HepG2 (cell line): ENCODE results near the gene CEBPB. TPM values are rescaled to one million over a fixed set of nuclear protein-coding genes. Genes with fewer than 3 reads are reported as not detected.

Source experiments
- E2F2 ChIP-seq: sonication (generic); formaldehyde crosslinking; IDR thresholded peaks from 2 replicates; pipeline ENCODE4 v1.4.0; 2020; ENCODE audit warnings: missing genetic modification reagents, borderline replicate concordance
- HOMEZ ChIP-seq: IDR thresholded peaks from 2 replicates; pipeline ENCODE4 v1.6.1; 2016; ENCODE audit warnings: low read depth
- HOXA5 ChIP-seq: sonication (generic); formaldehyde crosslinking; IDR thresholded peaks from 2 replicates; pipeline ENCODE4 v1.4.0; 2020; ENCODE audit warnings: missing genetic modification reagents
- LRRFIP1 ChIP-seq: sonication (generic); formaldehyde crosslinking; conservative IDR thresholded peaks from 2 replicates; pipeline ENCODE4 v1.4.0; 2020; ENCODE audit warnings: missing genetic modification reagents
- NCOR1 ChIP-seq: fragments of 200-600 bp; sonication (generic); IDR thresholded peaks from 2 replicates; pipeline ENCODE4 v1.7.0; 2017; ENCODE audit warnings: antibody characterized with exemption, low read length, borderline replicate concordance
- POLR2A ChIP-seq, 2 experiments: IDR thresholded peaks; 2 replicates each; pipeline ENCODE4 v1.6.1; 2011; ENCODE audit warnings: low read depth in 2 of 2, low read length in 2 of 2, mild to moderate bottlenecking in 1 of 2, moderate library complexity in 1 of 2; ENCODE audit not compliant: insufficient read depth in 1 of 2
- RFX3 ChIP-seq: IDR thresholded peaks from 2 replicates; pipeline ENCODE4 v1.6.1; 2016; ENCODE audit warnings: missing biosample characterization, missing genetic modification reagents
- ZBTB40 ChIP-seq, 2 experiments: fragments of 450-650 bp in 1 of 2; sonication (generic) in 1 of 2; formaldehyde crosslinking in 1 of 2; IDR thresholded peaks; 2 replicates each; pipeline versions ENCODE4 v1.6.1 to v1.8.0; 2016 to 2022; ENCODE audit warnings: antibody characterized with exemption in 1 of 2, mild to moderate bottlenecking in 1 of 2, missing genetic modification reagents in 1 of 2
- ZFP41 ChIP-seq: sonication (generic); formaldehyde crosslinking; IDR thresholded peaks from 2 replicates; pipeline ENCODE4 v1.4.0; 2020; ENCODE audit warnings: mild to moderate bottlenecking, missing genetic modification reagents, borderline replicate concordance
- ZNF484 ChIP-seq: sonication (generic); formaldehyde crosslinking; IDR thresholded peaks from 2 replicates; pipeline ENCODE4 v1.5.1; 2020; ENCODE audit warnings: mild to moderate bottlenecking, low read depth, missing genetic modification reagents, borderline replicate concordance
- ZNF605 ChIP-seq: sonication (generic); formaldehyde crosslinking; IDR thresholded peaks from 2 replicates; pipeline ENCODE4 v1.8.0; 2022; ENCODE audit warnings: mild to moderate bottlenecking, missing genetic modification reagents
- polyA plus RNA-seq, 8 experiments: library from polyadenylated mRNA; depleted of rRNA in 3 of 8; stranded (reverse) in 7 of 8; unstranded in 1 of 8; fragments of >200 nt; fragmentation: Illumina TruSeq in 4 of 8; extraction: Trizol in 4 of 8; gene quantifications; 2 replicates each; pipeline versions ENCODE4 v1.2.1 to v1.2.3, GENCODE V29; 2011 to 2016; ENCODE audit warnings: low read depth in 4 of 8, missing spikeins in 1 of 8, mixed read lengths in 1 of 8; ENCODE audit not compliant: insufficient read depth in 1 of 8
- total RNA-seq, 5 experiments: library from RNA; depleted of rRNA; stranded (reverse); fragments of >200 nt; fragmentation: Illumina TruSeq; extraction: Trizol; gene quantifications; 2 replicates each; pipeline ENCODE4 v1.2.3, GENCODE V29; 2016; ENCODE audit warnings: low read depth in 1 of 5
- TF ChIP-seq, protein P1 (sequence below): sonication (generic); formaldehyde crosslinking; IDR thresholded peaks from 2 replicates; pipeline ENCODE4 v1.4.0; 2020; ENCODE audit warnings: missing genetic modification reagents

Gene CEBPB
- total and polyA plus RNA-seq, 2 of the 13 experiments (the other 11 are each of a cell fraction or from before 2014, with no cell fraction given) = 18.5 to 28.2 TPM

GRCh38 chr20:50191544-50192363 lies 1.1 kb downstream of the CEBPB start (continued):
- TF ChIP-seq E2F2 (CRISPR knock-in tag) (0 out of 2 replicates have a peak, but pooled peaks have one; percentile 71), ZNF484 (no peak), ZNF605 (CRISPR knock-in tag) (no peak), NCOR1 (no peak), RFX3 (CRISPR knock-in tag) (no peak), HOMEZ (CRISPR knock-in tag) (no peak), HOXA5 (CRISPR knock-in tag) (peak; percentile 38; the same call in 1 of the 2 replicates), LRRFIP1 (no peak), ZFP41 (CRISPR knock-in tag) (no peak), POLR2A (IDR thresholded peaks at IDR 0.05; ENCODE audit: insufficient read depth in 1 of 2, low read depth in 2 of 2, low read length in 2 of 2) (peak in 1 of 2 experiments; percentile 62; a peak in 1 of 4 replicates), ZBTB40 (IDR thresholded peaks at IDR 0.05) (no peak), ZBTB40 (CRISPR knock-in tag; IDR thresholded peaks at IDR 0.05) (peak; percentile 69)
- TF ChIP-seq, protein P1, sequence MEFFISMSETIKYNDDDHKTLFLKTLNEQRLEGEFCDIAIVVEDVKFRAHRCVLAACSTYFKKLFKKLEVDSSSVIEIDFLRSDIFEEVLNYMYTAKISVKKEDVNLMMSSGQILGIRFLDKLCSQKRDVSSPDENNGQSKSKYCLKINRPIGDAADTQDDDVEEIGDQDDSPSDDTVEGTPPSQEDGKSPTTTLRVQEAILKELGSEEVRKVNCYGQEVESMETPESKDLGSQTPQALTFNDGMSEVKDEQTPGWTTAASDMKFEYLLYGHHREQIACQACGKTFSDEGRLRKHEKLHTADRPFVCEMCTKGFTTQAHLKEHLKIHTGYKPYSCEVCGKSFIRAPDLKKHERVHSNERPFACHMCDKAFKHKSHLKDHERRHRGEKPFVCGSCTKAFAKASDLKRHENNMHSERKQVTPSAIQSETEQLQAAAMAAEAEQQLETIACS (CRISPR knock-in tag) = peak; percentile 43
